Neural crest cell (in vitro differentiated cells): Measurements from ENCODE around the gene FCHO2. TPM values are rescaled to one million over a fixed set of nuclear protein-coding genes. Genes with fewer than 3 reads are reported as not detected.

Source experiments
- DNase-seq: peaks from one replicate; pipeline ENCODE4 v3.0.0; 2021; ENCODE audit warnings: low read depth, mixed read lengths, low spot score
- H3K27ac Mint-ChIP-seq: one replicate; pipeline ENCODE4 v1.8.0; 2021; ENCODE audit warnings: mild to moderate bottlenecking, mixed read lengths; ENCODE audit not compliant: unreplicated experiment
- H3K27me3 Mint-ChIP-seq: 2 replicates; pipeline ENCODE4 v1.8.0; 2021; ENCODE audit warnings: low read depth, mild to moderate bottlenecking, mixed read lengths
- H3K36me3 Mint-ChIP-seq: 2 replicates; pipeline ENCODE4 v1.8.0; 2021; ENCODE audit warnings: low read depth, mild to moderate bottlenecking, mixed read lengths
- H3K4me1 Mint-ChIP-seq: 2 replicates; pipeline ENCODE4 v1.8.0; 2021; ENCODE audit warnings: mixed read lengths
- H3K4me3 Mint-ChIP-seq: one replicate; pipeline ENCODE4 v1.8.0; 2021; ENCODE audit warnings: mild to moderate bottlenecking, mixed read lengths
- H3K9me3 Mint-ChIP-seq: 2 replicates; pipeline ENCODE4 v1.8.0; 2021; ENCODE audit warnings: mixed read lengths
- CTCF ChIP-seq: fragments of 200-600 bp; sonication (generic); conservative IDR thresholded peaks from 2 replicates; pipeline ENCODE4 v1.5.0; 2021; ENCODE audit warnings: antibody characterized with exemption, mild to moderate bottlenecking
- total RNA-seq: library from RNA; stranded (reverse); gene quantifications from 2 replicates; pipeline ENCODE4 v1.2.1, GENCODE V29; 2021

FCHO2 gene
- total RNA-seq, 1 donor from 2014 or later, result 11.1 TPM

DNA sequence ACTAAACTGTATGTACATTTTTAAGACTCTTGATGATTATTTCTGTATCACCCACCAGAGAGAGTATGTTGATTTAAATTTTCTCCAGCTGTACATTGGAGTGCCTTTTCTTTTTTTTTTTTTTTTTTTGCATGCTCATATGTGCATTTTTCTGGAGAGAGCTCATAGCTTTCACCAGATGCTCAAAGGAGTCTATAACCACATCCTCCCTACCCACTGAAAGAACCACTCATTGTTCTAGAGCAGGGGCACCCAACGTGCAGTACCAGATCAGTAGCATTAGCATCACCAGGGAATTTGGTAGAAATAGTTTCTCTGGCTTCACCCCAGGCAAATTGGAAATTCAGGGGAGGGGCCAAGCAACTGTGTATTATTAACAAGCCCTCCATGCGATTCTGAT, 110.6 kb downstream of the FCHO2 start:
- H3K27ac Mint-ChIP-seq, result no peak overlapping the region
- no peak for TF ChIP-seq CTCF

DNA sequence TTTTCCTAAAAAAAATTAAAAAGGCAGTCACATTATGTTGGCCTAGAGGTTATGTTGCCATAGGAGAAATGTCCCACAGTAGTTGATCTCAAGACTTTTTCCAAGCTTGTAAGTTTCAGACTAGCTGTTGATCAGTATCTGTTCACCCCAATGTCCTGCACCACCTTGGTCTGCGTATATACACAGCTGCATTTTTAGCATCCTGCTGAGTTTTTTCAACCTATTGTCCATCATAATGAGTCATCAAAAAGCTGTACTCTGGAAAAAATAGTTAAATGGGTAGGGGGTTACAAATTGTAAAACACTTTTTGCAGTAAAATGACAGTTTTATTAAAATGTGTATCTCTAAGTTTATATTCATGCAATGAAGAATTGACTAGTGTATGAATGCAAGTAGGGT, 111.4 kb downstream of the FCHO2 start:
- TF ChIP-seq CTCF, result no peak
- H3K4me1 Mint-ChIP-seq, result no peaks in the 10 kb centered on the region
- no peak overlapping the region for H3K27ac Mint-ChIP-seq
- no peaks in the 10 kb centered on the region for H3K27me3 Mint-ChIP-seq
- DNase-seq, result no peak
- H3K36me3 Mint-ChIP-seq, result peaks cover 9% of the 10 kb centered on the region
- H3K9me3 Mint-ChIP-seq, result no peaks in the 10 kb centered on the region
- no peak overlapping the region for H3K4me3 Mint-ChIP-seq

More for the DNA sequence above, 110.6 kb downstream of the FCHO2 start:
- no peak for DNase-seq
- Mint-ChIP-seq H3K27me3 (no peaks in the 10 kb centered on the region), H3K9me3 (no peaks in the 10 kb centered on the region), H3K36me3 (peaks cover 9% of the 10 kb centered on the region), H3K4me3 (no peak overlapping the region), H3K4me1 (no peaks in the 10 kb centered on the region)

GRCh38 chr5:73081093-73081492, 125.3 kb downstream of the FCHO2 start:
- no peak for DNase-seq
- no peaks in the 10 kb centered on the region for H3K4me1 Mint-ChIP-seq
- no peak for TF ChIP-seq CTCF
- no peaks in the 10 kb centered on the region for H3K27me3 Mint-ChIP-seq
- H3K4me3 Mint-ChIP-seq, result no peak overlapping the region
- no peaks in the 10 kb centered on the region for H3K36me3 Mint-ChIP-seq
- H3K27ac Mint-ChIP-seq, result no peak overlapping the region
- no peaks in the 10 kb centered on the region for H3K9me3 Mint-ChIP-seq

GRCh38 chr5:73088026-73088425, 132.2 kb downstream of the FCHO2 start:
- Mint-ChIP-seq H3K9me3 (no peaks in the 10 kb centered on the region), H3K27ac (no peak overlapping the region), H3K4me3 (no peak overlapping the region), H3K4me1 (no peaks in the 10 kb centered on the region), H3K27me3 (no peaks in the 10 kb centered on the region), H3K36me3 (no peaks in the 10 kb centered on the region)
- TF ChIP-seq CTCF, result no peak
- DNase-seq, result no peak

GRCh38 chr5:73093943-73094342, 138.1 kb downstream of the FCHO2 start:
- no peaks in the 10 kb centered on the region for H3K4me1 Mint-ChIP-seq
- no peak for TF ChIP-seq CTCF
- H3K4me3 Mint-ChIP-seq, result no peak overlapping the region
- no peaks in the 10 kb centered on the region for H3K27me3 Mint-ChIP-seq
- H3K9me3 Mint-ChIP-seq, result peaks cover 11% of the 10 kb centered on the region
- no peak for DNase-seq
- peaks cover 7% of the 10 kb centered on the region for H3K36me3 Mint-ChIP-seq
- H3K27ac Mint-ChIP-seq, result no peak overlapping the region

DNA sequence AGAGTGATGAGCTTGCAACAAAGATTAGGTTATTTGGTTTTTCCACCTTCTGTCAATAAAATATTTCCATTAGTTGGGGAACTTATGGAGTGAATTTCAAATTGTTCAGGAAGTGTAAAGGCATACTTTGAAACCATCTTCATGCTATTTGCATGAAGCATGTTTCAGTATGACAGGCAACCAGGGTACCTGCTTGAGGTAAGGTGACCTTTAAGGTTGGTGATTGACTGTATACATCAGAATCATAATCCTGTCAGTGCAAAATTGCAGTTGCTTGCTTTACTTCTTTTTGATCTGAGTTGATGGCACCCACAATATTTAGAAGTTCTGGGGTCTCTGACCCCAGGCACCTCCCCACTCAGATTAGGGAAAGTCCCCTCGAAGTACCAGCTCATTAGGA, 138.6 kb downstream of the FCHO2 start:
- no peak for DNase-seq
- Mint-ChIP-seq H3K4me1 (no peaks in the 10 kb centered on the region), H3K9me3 (peaks cover 11% of the 10 kb centered on the region), H3K4me3 (no peak overlapping the region), H3K36me3 (peaks cover 7% of the 10 kb centered on the region), H3K27ac (no peak overlapping the region), H3K27me3 (no peaks in the 10 kb centered on the region)
- TF ChIP-seq CTCF, result no peak
